Prostate gland (tissue), 2 donors: ENCODE data around the gene SEC11A. TPM values are rescaled to one million over a fixed set of nuclear protein-coding genes. Genes with fewer than 3 reads are reported as not detected.

Source experiments
- DNase-seq: peaks from one replicate; pipeline ENCODE4 v3.0.0-alpha.2; 2019; ENCODE audit warnings: low spot score
- H3K27ac ChIP-seq, 2 donors: fragments of 200-600 bp; sonication (generic); 2 replicates each; pipeline ENCODE4 v1.5.1; 2017 to 2019
- H3K27me3 ChIP-seq: fragments of 200-600 bp; sonication (generic); replicated peaks from 2 replicates; pipeline ENCODE4 v1.5.1; 2019; ENCODE audit not compliant: insufficient read depth
- H3K36me3 ChIP-seq, 2 donors: fragments of 200-600 bp; sonication (generic); 1 replicate in 1 of 2; 2 replicates in 1 of 2; pipeline versions ENCODE4 v1.5.1 to v1.8.1; 2017 to 2019
- H3K4me1 ChIP-seq: fragments of 200-600 bp; sonication (generic); replicated peaks from 2 replicates; pipeline ENCODE4 v1.5.1; 2019
- H3K4me3 ChIP-seq, 2 donors: fragments of 200-600 bp; sonication (generic); 2 replicates each; pipeline ENCODE4 v1.5.1; 2017 to 2019
- H3K9me3 ChIP-seq: fragments of 200-600 bp; sonication (generic); 2 replicates; pipeline ENCODE4 v1.5.1; 2017
- POLR2A ChIP-seq: fragments of 450-650 bp; IDR thresholded peaks from one replicate; pipeline ENCODE4 v1.6.1; 2016; ENCODE audit warnings: antibody characterized with exemption, mild to moderate bottlenecking
- POLR2AphosphoS5 ChIP-seq: sonication (generic); formaldehyde crosslinking; IDR thresholded peaks from one replicate; pipeline ENCODE4 v1.6.1; 2017; ENCODE audit warnings: antibody characterized with exemption
- WGBS: methylation state at CpG from one replicate; pipeline ENCODE4 v1.1.5; 2018; 5-methylcytosine and 5-hydroxymethylcytosine counted together
- intact Hi-C: fragments of 100-400 bp; cut with DNase I; formaldehyde crosslinking; loops from one replicate; pipeline ENCODE4 v1.14.2; 2022
- total RNA-seq, 2 donors: library from RNA; depleted of rRNA; stranded (reverse); fragments of >200 nt; gene quantifications; one replicate each; pipeline ENCODE4 v1.1.0, GENCODE V29; 2016
- TF ChIP-seq, protein P1 (sequence below), 4 experiments: fragments of 200-600 bp in 2 of 4; fragments of 450-650 bp in 2 of 4; sonication (generic) in 2 of 4; IDR thresholded peaks; 1 replicate in 3 of 4; 2 replicates in 1 of 4; pipeline ENCODE4 v1.5.1; 2016 to 2019; ENCODE audit warnings: antibody characterized with exemption in 4 of 4, mild to moderate bottlenecking in 2 of 4, moderate library complexity in 2 of 4

The SEC11A gene
- total RNA-seq, 2 donors from 2014 or later = 91.2 to 115 TPM

DNA sequence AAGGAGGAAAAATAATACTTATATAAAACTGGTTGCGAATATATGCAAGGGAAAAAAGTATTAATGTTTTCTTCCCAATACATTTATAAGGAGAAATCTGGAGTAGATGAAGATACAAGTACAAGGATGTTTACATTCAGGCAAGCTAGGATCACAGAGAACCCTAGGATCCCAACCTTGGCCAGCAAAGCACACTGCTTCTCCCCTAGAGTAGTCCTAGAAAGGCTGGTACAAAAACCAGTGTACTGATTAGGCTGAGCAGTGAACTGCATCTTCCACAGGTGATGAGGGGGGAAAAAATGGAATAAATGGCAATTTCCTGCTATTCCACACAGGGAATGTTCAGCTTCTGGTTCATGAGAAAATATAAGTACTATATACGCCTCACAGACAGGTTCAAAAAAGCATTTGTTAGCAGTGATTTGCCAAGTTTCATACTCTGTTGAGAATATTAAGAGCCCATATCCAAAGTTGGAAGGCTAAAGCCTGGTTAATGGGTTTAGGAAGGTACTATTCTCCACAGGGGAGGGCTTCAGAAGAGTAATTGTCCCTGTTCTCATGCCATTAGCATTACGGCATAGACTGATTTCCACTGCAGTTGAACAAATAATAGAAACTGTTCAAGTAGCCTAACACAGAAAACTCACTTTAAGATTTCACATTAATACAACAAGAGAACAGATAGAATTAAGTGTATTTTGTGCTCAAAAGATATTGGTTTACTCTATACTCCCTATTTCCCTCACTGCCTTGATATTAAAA lies 47.5 kb downstream of the SEC11A start:
- H3K9me3 ChIP-seq = no peaks in the 10 kb centered on the region
- H3K27ac ChIP-seq = no peak overlapping the region
- TF ChIP-seq POLR2A (no peak), POLR2AphosphoS5 (no peak)
- TF ChIP-seq, protein P1, sequence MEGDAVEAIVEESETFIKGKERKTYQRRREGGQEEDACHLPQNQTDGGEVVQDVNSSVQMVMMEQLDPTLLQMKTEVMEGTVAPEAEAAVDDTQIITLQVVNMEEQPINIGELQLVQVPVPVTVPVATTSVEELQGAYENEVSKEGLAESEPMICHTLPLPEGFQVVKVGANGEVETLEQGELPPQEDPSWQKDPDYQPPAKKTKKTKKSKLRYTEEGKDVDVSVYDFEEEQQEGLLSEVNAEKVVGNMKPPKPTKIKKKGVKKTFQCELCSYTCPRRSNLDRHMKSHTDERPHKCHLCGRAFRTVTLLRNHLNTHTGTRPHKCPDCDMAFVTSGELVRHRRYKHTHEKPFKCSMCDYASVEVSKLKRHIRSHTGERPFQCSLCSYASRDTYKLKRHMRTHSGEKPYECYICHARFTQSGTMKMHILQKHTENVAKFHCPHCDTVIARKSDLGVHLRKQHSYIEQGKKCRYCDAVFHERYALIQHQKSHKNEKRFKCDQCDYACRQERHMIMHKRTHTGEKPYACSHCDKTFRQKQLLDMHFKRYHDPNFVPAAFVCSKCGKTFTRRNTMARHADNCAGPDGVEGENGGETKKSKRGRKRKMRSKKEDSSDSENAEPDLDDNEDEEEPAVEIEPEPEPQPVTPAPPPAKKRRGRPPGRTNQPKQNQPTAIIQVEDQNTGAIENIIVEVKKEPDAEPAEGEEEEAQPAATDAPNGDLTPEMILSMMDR (IDR thresholded peaks at IDR 0.05) = no peak
- DNase-seq = no peak
- intact Hi-C loops = no loop called here
- H3K4me1 ChIP-seq = no peaks in the 10 kb centered on the region
- WGBS = 93% methylated on average over 3 of the region's 3 CpGs
- no peaks in the 10 kb centered on the region for H3K36me3 ChIP-seq
- no peaks in the 10 kb centered on the region for H3K27me3 ChIP-seq
- H3K4me3 ChIP-seq = no peak overlapping the region

DNA sequence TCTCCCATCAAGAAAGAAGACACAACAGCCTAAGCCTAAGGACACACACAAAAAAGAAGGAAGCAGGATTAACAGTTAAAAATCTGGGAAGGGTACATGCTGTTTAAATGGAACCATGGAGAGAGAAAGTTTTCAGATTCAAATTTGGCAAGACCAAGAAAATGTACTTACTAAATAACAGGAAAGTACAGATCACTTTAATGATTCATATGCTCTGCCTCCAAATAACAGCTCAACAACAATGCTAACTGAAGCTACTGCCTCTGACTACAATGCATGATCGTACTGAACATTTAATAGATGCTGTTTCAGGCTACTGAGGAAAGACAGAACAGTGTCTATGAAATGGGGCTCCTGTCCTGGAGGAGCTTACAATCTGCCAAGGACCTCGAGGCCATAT lies 49.6 kb downstream of the SEC11A start:
- no peak overlapping the region for H3K27ac ChIP-seq
- intact Hi-C loops = no loop called here
- WGBS = 78% methylated on average over 2 of the region's 2 CpGs
- no peak overlapping the region for H3K4me3 ChIP-seq
- TF ChIP-seq POLR2AphosphoS5 (no peak), POLR2A (no peak)
- TF ChIP-seq, protein P1 (IDR thresholded peaks at IDR 0.05) = no peak
- H3K4me1 ChIP-seq = no peaks in the 10 kb centered on the region
- DNase-seq = no peak
- no peaks in the 10 kb centered on the region for H3K9me3 ChIP-seq
- H3K27me3 ChIP-seq = no peaks in the 10 kb centered on the region
- H3K36me3 ChIP-seq = no peaks in the 10 kb centered on the region

DNA sequence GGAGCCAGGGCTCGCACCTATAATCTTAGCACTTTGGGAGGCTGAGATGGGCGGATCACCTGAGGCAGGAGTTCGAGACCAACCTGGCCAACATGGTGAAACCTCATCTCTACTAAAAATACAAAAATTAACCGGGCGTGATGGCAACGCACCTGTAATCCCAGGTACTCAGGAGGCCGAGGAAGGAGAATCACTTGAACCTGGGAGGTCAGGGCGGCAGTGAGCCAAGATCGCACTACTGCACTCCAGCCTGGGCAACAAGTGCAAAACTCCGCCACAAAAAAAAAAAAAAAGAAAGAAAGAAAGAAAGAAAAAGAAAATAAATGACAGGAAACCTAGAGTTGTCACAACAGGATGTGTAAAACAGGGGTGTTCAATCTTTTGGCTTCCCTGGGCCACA lies 54.9 kb downstream of the SEC11A start:
- no peak for DNase-seq
- Histone ChIP-seq H3K4me1 (no peaks in the 10 kb centered on the region), H3K9me3 (no peaks in the 10 kb centered on the region), H3K27me3 (no peaks in the 10 kb centered on the region), H3K36me3 (no peaks in the 10 kb centered on the region), H3K4me3 (no peak overlapping the region), H3K27ac (no peak overlapping the region)
- TF ChIP-seq POLR2A (no peak), POLR2AphosphoS5 (no peak)
- TF ChIP-seq, protein P1 (IDR thresholded peaks at IDR 0.05) = no peak
- 95% methylated on average over 10 of the region's 10 CpGs for WGBS
- intact Hi-C loops = no loop called here

DNA sequence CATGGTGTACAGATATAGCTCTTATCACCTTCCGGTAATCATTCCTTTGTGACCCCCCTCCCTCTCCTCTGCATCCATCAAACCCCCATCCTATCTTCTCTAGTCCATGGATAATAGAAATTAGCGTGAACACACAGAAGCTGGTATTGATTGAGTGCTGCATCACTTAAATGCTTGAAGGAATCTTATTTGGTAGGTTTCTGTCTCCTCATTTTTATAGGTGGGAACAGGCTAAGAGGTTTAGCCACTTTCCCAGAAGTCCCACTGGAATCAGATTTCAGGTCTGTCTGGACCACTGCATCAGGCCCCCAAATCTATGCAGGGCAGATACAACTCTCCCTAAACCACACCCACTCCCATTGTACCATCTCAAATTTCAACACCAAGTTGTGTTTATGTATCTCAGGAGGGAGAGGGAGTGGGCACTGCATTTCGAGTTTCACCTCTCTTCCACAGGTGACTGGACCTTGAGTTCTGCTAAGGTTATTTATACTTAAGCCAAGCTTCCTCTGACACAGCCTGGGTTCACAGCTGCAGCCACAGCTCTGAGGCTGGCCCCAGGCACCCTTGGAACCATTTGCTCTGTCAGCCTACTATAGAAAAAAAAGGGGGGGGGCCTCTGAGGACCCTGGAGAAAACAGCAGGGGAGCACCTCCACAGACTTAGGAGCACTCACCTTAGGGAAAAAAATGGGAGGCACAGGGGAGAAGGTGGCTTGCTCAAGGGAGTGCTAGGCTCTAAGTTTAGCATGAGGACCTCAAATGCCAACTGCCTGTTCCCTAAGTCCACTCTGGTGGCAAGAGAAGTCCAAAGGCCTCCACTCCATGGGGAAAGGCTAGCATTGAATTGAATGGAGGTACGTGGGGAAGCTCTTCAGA lies 55.8 kb downstream of the SEC11A start:
- H3K27me3 ChIP-seq = no peaks in the 10 kb centered on the region
- no peaks in the 10 kb centered on the region for H3K36me3 ChIP-seq
- H3K4me1 ChIP-seq = no peaks in the 10 kb centered on the region
- H3K4me3 ChIP-seq = no peak overlapping the region
- 73% methylated on average over 4 of the region's 4 CpGs for WGBS
- no peak for TF ChIP-seq POLR2A
- TF ChIP-seq, protein P1 (IDR thresholded peaks at IDR 0.05) = no peak
- no peak for TF ChIP-seq POLR2AphosphoS5
- H3K9me3 ChIP-seq = no peaks in the 10 kb centered on the region
- no peak for DNase-seq
- no peak overlapping the region for H3K27ac ChIP-seq
- intact Hi-C loops = loop anchor here (5.0 to 10.0 kb wide), 3 partner anchors 57 to 85 kb away; partner anchors contain the start of genes SEC11A and ZNF592
